Activated naive CD4-positive, alpha-beta T cell treated with Interleukin-2 at 50 U/mL for 16 hours (primary cell): Measurements from ENCODE around the gene PTPRT.
"Not testable (repeated sequence)": the region's sequence is repeated elsewhere in the genome, so short reads cannot be mapped to it uniquely, and the experiment has no call there.

ENCODE experiments used
- DNase-seq: peaks from one replicate; pipeline ENCODE4 v3.0.0-alpha.2; 2020

Gene PTPRT

GRCh38 chr20:42900764-42901163 lies 288.9 kb downstream of the PTPRT start:
- not testable (repeated sequence) for DNase-seq

- DNase-seq: no peak
Observed at GRCh38 chr20:42895020-42895419, 294.7 kb downstream of the PTPRT start.

- DNase-seq: no peak
Observed at GRCh38 chr20:42894483-42894882, 295.2 kb downstream of the PTPRT start.

- no peak for DNase-seq
Observed at GRCh38 chr20:42889517-42889916, 300.2 kb downstream of the PTPRT start.

GRCh38 chr20:42887281-42887680 lies 302.4 kb downstream of the PTPRT start:
- DNase-seq: no peak

- DNase-seq: no peak
Observed at GRCh38 chr20:42886801-42887200, 302.9 kb downstream of the PTPRT start.

- DNase-seq: no peak
Observed at GRCh38 chr20:42886046-42886445, 303.7 kb downstream of the PTPRT start.

- no peak for DNase-seq
Observed at GRCh38 chr20:42875581-42875980, 314.1 kb downstream of the PTPRT start.

GRCh38 chr20:42873259-42873658 lies 316.4 kb downstream of the PTPRT start:
- DNase-seq: no peak

- no peak for DNase-seq
Observed at GRCh38 chr20:42864116-42864515, 325.6 kb downstream of the PTPRT start.

GRCh38 chr20:42862446-42862845 lies 327.3 kb downstream of the PTPRT start:
- no peak for DNase-seq

GRCh38 chr20:42857446-42857845 lies 332.3 kb downstream of the PTPRT start:
- no peak for DNase-seq

- no peak for DNase-seq
Observed at GRCh38 chr20:42855896-42856295, 333.8 kb downstream of the PTPRT start.

GRCh38 chr20:42852691-42853090 lies 337.0 kb downstream of the PTPRT start:
- DNase-seq: no peak

GRCh38 chr20:42846784-42847490 lies 342.8 kb downstream of the PTPRT start:
- DNase-seq: no peak

- no peak for DNase-seq
Observed at GRCh38 chr20:42844751-42845150, 345.0 kb downstream of the PTPRT start.

- no peak for DNase-seq
Observed at GRCh38 chr20:42837456-42837855, 352.2 kb downstream of the PTPRT start.

- no peak for DNase-seq
Observed at GRCh38 chr20:42836339-42836738, 353.4 kb downstream of the PTPRT start.

GRCh38 chr20:42807876-42808275 lies 381.8 kb downstream of the PTPRT start:
- DNase-seq: no peak

GRCh38 chr20:42795111-42795695 lies 394.5 kb downstream of the PTPRT start:
- no peak for DNase-seq

- no peak for DNase-seq
Observed at GRCh38 chr20:42792052-42792451, 397.7 kb downstream of the PTPRT start.

- no peak for DNase-seq
Observed at GRCh38 chr20:42790111-42790510, 399.6 kb downstream of the PTPRT start.

GRCh38 chr20:42788707-42789106 lies 401.0 kb downstream of the PTPRT start:
- DNase-seq: no peak

- DNase-seq: no peak
Observed at GRCh38 chr20:42785041-42785440, 404.7 kb downstream of the PTPRT start.

- no peak for DNase-seq
Observed at GRCh38 chr20:42779216-42779615, 410.5 kb downstream of the PTPRT start.
